ENCODE measurements around the gene PPP1R3D.

The PPP1R3D gene

DNA sequence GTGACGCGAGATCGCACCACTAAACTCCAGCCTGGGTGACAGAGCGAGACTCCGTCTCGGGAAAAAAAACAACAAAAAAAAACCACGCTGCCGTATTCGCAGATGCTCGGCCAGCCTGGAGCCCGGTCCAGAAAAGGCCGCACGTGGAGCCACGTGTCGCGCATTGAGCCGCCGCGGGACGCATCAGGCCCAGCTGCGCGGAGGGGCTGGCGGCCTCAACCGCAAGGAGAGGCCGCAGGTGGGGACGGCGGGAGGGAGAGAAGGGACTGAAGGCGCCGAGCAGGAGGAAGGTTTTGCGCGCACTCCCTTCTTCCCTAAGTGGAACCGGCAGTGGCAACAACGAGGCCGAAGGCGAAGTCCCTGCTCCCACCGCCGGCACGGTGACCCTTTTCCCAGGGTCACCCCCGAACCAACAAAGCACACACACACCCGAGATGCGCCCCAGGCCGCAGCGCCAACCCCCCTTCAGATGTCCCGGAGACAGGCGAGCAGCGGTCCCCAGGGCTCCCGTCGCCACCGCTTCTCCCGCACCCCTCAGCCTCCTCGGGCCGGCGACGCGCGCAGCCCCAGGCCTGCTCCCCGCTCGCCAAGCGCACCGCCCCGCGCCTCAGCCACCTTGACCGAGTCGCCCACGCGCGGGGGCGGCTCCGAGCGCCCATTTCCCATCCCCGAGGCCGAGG is 7.3 kb downstream of the PPP1R3D start:
- H3K9me3 ChIP-seq, result peaks cover 12% of the 10 kb centered on the region
- no peak for TF ChIP-seq Cebpa-rat (IDR thresholded peaks at IDR 0.05)
- 0 out of 2 replicates have a peak, but pooled peaks cover 3% of the 10 kb centered on the region for H3K27me3 ChIP-seq
- no peak overlapping the region for H3K4me3 ChIP-seq
- no peak overlapping the region for H3K27ac ChIP-seq
- peaks cover 15% of the 10 kb centered on the region; the same call in 1 of the 2 replicates for H3K36me3 ChIP-seq
- no peak overlapping the region for H3K4me2 ChIP-seq
- H3K4me1 ChIP-seq, result peaks cover 17% of the 10 kb centered on the region
- H4K20me1 ChIP-seq, result peaks cover 27% of the 10 kb centered on the region
- H3K9ac ChIP-seq, result no peak overlapping the region

DNA sequence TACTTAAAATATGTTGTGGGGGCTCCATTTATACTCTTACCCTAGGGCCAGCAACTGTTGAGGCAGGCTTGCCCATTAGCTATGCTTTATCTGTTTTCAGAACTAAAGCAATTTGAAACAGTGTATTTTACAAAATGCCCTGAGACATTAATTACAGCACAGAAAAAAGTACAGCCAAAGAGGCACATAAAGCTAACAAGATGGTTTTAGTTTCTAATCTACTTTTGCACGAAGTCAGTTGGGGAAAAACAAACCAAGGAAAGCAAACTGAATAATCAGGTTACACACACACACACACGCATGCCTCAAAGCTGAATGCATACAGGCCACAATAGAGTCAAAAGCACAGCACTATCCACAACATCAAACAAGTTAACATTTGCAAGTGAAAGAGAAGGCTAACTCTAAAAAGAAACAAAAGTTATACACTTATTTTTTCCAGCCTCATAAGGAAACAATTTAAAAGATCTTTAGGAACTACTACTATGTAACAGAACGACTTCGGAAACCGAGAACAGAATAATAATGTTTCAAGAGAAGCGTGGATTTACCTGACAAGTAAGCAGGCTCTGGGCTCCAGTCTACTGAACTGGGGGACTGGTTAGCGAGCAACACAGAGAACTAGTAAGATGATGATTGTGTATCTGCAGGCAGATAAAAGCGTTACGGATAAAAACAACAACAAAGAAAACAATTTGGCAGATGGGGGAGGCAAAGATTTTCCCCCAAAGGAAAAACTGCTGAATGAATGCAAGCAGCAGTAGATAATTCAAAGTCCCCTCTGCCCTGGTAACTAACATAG is 8.4 kb downstream of the PPP1R3D start:
- TF ChIP-seq Cebpa-rat (IDR thresholded peaks at IDR 0.05), result no peak
- Histone ChIP-seq H3K36me3 (peaks cover 15% of the 10 kb centered on the region; the same call in 1 of the 2 replicates), H3K4me3 (no peak overlapping the region), H3K9me3 (peaks cover 12% of the 10 kb centered on the region), H3K27ac (no peak overlapping the region), H4K20me1 (peaks cover 17% of the 10 kb centered on the region), H3K27me3 (0 out of 2 replicates have a peak, but pooled peaks cover 3% of the 10 kb centered on the region), H3K9ac (no peak overlapping the region), H3K4me1 (peaks cover 7% of the 10 kb centered on the region), H3K4me2 (no peak overlapping the region)

DNA sequence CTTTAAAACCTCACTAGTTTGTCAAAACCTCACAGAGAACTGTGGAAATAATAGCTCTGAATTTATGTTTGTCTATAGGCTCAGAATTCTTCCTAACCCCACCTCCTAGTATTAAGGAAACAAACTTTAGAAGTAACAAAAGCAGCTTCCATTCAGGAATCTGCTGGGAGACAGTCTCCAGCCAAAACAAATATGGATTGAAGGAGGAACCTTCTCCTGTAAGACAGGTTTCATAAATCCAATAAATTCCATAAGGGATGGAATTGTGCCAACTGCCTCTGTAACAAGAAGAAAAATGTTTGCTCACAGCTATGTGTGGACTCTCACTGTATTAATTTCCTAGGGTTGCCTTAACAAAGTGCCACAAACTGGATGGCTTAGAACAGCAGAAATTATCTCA is 14.2 kb downstream of the PPP1R3D start:
- H3K27ac ChIP-seq, result no peak overlapping the region
- TF ChIP-seq Cebpa-rat (IDR thresholded peaks at IDR 0.05), result no peak

DNA sequence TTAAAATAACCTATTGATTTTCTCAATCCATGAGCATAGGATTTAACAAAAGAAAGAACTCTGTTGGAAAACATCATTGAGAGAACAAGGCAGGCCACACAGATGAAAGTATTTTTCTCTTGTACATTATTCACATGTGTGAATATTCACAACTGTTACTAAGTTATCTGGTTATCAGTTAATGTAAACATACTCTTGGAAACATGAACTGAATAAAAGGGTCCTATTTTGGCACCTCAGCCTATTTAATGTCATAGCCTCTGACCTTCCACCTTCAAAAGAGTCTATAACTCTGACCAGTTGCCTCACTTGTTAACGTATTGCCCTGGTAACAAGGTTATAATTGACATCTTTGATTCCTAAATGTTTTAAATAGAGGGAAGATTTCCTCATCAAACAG is 14.7 kb downstream of the PPP1R3D start:
- no peak overlapping the region for H3K4me2 ChIP-seq
- H3K4me3 ChIP-seq, result no peak overlapping the region
- H3K4me1 ChIP-seq, result no peaks in the 10 kb centered on the region
- no peaks in the 10 kb centered on the region for H3K27me3 ChIP-seq
- no peak for TF ChIP-seq Cebpa-rat (IDR thresholded peaks at IDR 0.05)
- H3K9ac ChIP-seq, result no peak overlapping the region
- no peaks in the 10 kb centered on the region for H3K36me3 ChIP-seq
- no peaks in the 10 kb centered on the region for H4K20me1 ChIP-seq
- H3K9me3 ChIP-seq, result no peaks in the 10 kb centered on the region
- no peak overlapping the region for H3K27ac ChIP-seq

More for the DNA sequence above, 14.2 kb downstream of the PPP1R3D start:
- Histone ChIP-seq H3K4me1 (no peaks in the 10 kb centered on the region), H3K9ac (no peak overlapping the region), H3K4me3 (no peak overlapping the region), H3K27me3 (no peaks in the 10 kb centered on the region), H3K36me3 (no peaks in the 10 kb centered on the region), H3K4me2 (no peak overlapping the region), H3K9me3 (no peaks in the 10 kb centered on the region), H4K20me1 (no peaks in the 10 kb centered on the region)

DNA sequence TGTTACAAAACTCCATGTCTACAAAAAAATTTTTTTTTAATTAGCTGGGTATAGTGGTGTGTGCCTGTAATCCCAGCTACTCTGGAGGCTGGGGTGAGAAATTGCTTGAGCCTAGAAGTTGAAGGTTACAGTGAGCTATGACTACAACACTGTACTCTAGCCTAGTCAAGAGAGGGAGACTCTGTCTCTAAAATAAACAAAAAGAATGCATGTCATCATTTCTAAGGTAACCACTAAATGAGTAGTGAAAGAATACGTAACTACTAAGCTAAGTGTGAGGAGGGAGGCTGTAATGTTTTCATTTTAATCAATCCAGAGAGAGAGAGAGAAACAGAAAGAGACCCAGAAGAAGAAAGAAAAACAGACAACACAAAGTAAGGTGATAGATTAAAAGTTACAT is 16.6 kb downstream of the PPP1R3D start:
- no peak for TF ChIP-seq Cebpa-rat (IDR thresholded peaks at IDR 0.05)
- no peak overlapping the region for H3K4me2 ChIP-seq
- H3K27me3 ChIP-seq, result no peaks in the 10 kb centered on the region
- H3K4me3 ChIP-seq, result no peak overlapping the region
- no peak overlapping the region for H3K9ac ChIP-seq
- H3K36me3 ChIP-seq, result no peaks in the 10 kb centered on the region
- no peaks in the 10 kb centered on the region for H3K4me1 ChIP-seq
- no peak overlapping the region for H3K27ac ChIP-seq
- H4K20me1 ChIP-seq, result no peaks in the 10 kb centered on the region
- H3K9me3 ChIP-seq, result no peaks in the 10 kb centered on the region

DNA sequence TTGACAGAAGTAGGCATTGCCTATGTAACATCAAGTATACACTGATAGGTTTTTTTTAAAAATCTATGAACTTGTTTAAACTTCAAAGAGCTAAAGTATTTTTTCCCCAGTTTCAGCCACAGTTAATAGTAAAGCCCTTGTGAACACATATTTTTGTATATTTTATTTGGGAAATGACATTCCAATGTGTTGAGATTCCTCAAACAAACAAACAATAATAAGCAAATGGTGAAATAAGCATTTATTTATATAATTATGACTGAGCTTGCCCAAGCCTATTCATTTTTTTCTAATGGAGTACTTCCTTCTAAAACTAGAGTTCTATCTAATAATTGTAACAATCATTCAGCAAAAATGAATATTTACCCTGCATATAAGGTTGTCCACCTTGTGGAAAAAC is 19.2 kb downstream of the PPP1R3D start:
- no peak for TF ChIP-seq Cebpa-rat (IDR thresholded peaks at IDR 0.05)
- no peaks in the 10 kb centered on the region for H4K20me1 ChIP-seq
- no peak overlapping the region for H3K4me2 ChIP-seq
- H3K9ac ChIP-seq, result no peak overlapping the region
- H3K27ac ChIP-seq, result no peak overlapping the region
- H3K9me3 ChIP-seq, result no peaks in the 10 kb centered on the region
- H3K4me3 ChIP-seq, result no peak overlapping the region
- no peaks in the 10 kb centered on the region for H3K27me3 ChIP-seq
- no peaks in the 10 kb centered on the region for H3K4me1 ChIP-seq
- no peaks in the 10 kb centered on the region for H3K36me3 ChIP-seq

DNA sequence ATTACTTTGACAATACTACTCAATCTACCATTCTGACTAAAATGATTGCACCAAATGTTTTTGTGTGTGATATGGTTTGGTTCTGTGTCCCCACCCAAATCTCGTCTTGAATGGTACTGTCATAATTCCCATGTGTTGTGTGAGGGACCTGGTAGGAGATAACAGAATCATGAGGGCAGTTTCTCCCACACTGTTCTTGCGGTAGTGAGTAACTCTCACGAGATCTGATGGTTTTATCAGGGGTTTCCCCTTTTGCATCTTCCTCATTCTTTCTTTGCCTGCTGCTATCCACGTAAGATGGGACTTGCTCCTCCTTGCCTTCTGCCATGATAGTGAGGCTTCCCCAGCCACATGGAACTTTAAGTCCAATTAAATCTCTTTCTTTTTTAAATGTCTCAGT is 27.5 kb downstream of the PPP1R3D start:
- H3K36me3 ChIP-seq, result no peaks in the 10 kb centered on the region
- H3K9me3 ChIP-seq, result no peaks in the 10 kb centered on the region
- no peak overlapping the region for H3K9ac ChIP-seq
- H3K4me1 ChIP-seq, result 0 out of 2 replicates have a peak, but pooled peaks cover 4% of the 10 kb centered on the region
- H3K27me3 ChIP-seq, result no peaks in the 10 kb centered on the region
- H3K4me2 ChIP-seq, result no peak overlapping the region; the same call in 1 of the 2 replicates
- H3K4me3 ChIP-seq, result no peak overlapping the region
- H3K27ac ChIP-seq, result no peak overlapping the region
- H4K20me1 ChIP-seq, result no peaks in the 10 kb centered on the region
- TF ChIP-seq Cebpa-rat (IDR thresholded peaks at IDR 0.05), result no peak

DNA sequence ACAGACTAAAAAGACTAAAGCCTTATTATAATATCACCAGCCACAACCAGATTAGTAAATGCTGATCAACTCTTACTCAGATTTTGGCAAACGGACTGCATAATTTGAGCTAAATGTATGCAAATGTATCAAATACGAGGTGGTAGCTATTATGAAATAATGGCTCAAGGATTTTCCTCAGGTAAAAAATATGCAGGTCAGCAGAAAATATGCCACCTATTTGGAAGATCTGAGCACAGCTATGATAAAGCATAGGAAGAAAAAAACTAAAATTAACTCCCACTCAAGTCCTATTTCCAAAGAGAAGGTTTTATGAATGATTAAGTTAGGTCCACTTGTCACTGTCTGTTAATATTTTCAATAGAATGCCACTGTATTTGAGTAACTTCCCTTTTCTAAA is 29.1 kb downstream of the PPP1R3D start:
- no peak overlapping the region for H3K27ac ChIP-seq
- H3K9me3 ChIP-seq, result no peaks in the 10 kb centered on the region
- H3K9ac ChIP-seq, result no peak overlapping the region
- H3K36me3 ChIP-seq, result no peaks in the 10 kb centered on the region
- H3K4me3 ChIP-seq, result no peak overlapping the region
- H3K27me3 ChIP-seq, result no peaks in the 10 kb centered on the region
- 0 out of 2 replicates have a peak, but pooled peaks cover 4% of the 10 kb centered on the region for H3K4me1 ChIP-seq
- TF ChIP-seq Cebpa-rat (IDR thresholded peaks at IDR 0.05), result no peak
- no peaks in the 10 kb centered on the region for H4K20me1 ChIP-seq
- H3K4me2 ChIP-seq, result no peak overlapping the region

DNA sequence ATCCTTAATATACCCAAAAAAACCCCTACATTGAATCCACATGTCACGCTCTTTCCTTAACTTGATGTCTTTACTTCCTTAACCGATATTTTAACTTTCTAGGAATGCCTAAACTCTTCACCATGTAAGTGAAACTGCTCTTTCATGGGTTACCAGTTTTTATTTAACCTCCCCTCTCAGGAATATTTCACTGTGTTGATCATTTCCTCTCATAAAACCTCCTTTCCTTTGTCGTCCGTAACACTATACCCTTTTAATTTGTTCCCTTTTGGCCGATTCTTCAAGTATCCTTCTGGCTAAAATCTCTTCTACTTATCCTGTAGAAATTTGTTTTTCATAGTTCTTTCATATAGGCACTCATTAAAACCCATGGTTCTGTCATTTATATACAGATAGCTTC is 31.2 kb downstream of the PPP1R3D start:
- no peak overlapping the region for H3K4me3 ChIP-seq
- no peaks in the 10 kb centered on the region for H3K27me3 ChIP-seq
- H3K9me3 ChIP-seq, result no peaks in the 10 kb centered on the region

DNA sequence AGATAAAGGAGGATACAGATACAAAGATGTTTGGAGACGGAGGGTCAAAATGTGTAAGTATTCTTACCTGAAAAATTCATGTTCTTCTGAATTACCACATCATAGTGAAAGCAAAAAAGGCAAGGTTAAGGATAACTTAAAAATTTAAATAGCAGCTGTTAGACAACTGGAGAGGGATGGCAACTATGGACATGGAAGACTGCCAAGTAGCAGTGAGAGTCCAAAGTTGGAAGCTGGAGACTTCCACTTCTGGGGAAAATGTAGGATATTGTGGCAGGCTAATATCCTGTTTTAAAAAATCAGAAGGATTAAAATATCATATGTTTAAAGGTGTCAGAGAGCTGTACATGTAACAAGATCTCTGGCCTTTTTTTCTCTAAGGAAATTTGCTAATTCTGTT is 36.5 kb downstream of the PPP1R3D start:
- no peaks in the 10 kb centered on the region for H4K20me1 ChIP-seq
- H3K9me3 ChIP-seq, result no peaks in the 10 kb centered on the region
- H3K4me2 ChIP-seq, result no peak overlapping the region
- no peaks in the 10 kb centered on the region for H3K4me1 ChIP-seq
- peaks cover 23% of the 10 kb centered on the region; the same call in 1 of the 2 replicates for H3K36me3 ChIP-seq
- no peaks in the 10 kb centered on the region for H3K27me3 ChIP-seq
- no peak overlapping the region for H3K4me3 ChIP-seq
- TF ChIP-seq Cebpa-rat (IDR thresholded peaks at IDR 0.05), result no peak
- H3K9ac ChIP-seq, result no peak overlapping the region
- no peak overlapping the region for H3K27ac ChIP-seq

More for the DNA sequence above, 31.2 kb downstream of the PPP1R3D start:
- no peak overlapping the region for H3K9ac ChIP-seq
- H4K20me1 ChIP-seq, result no peaks in the 10 kb centered on the region
- H3K4me2 ChIP-seq, result no peak overlapping the region
- no peak overlapping the region for H3K27ac ChIP-seq
- H3K4me1 ChIP-seq, result 0 out of 2 replicates have a peak, but pooled peaks cover 4% of the 10 kb centered on the region
- peaks cover 10% of the 10 kb centered on the region; the same call in 1 of the 2 replicates for H3K36me3 ChIP-seq
- no peak for TF ChIP-seq Cebpa-rat (IDR thresholded peaks at IDR 0.05)
